HCT116 (cell line): ENCODE data around the gene ARMC6.
"Not testable (repeated sequence)": the region's sequence is repeated elsewhere in the genome, so short reads cannot be mapped to it uniquely, and the experiment has no call there.

Experiments
- ATF3 ChIP-seq: IDR thresholded peaks from 2 replicates; pipeline ENCODE4 v1.6.1; 2012
- CTCF ChIP-seq, 3 experiments: fragments of 200-600 bp in 1 of 3; sonication (generic) in 1 of 3; IDR thresholded peaks in 2 of 3; conservative IDR thresholded peaks in 1 of 3; 2 replicates each; pipeline ENCODE4 v1.5.1; 2012 to 2017; ENCODE audit warnings: low read depth in 2 of 3, low read length in 2 of 3, antibody characterized with exemption in 1 of 3, borderline replicate concordance in 1 of 3, control low read depth in 1 of 3, mild to moderate bottlenecking in 1 of 3, mixed read lengths in 1 of 3, mixed run types in 1 of 3, moderate library complexity in 1 of 3; ENCODE audit not compliant: insufficient read depth in 1 of 3
- ELF1 ChIP-seq: IDR thresholded peaks from 2 replicates; pipeline ENCODE4 v1.6.1; 2012; ENCODE audit warnings: low read depth, borderline replicate concordance
- JUND ChIP-seq: IDR thresholded peaks from 2 replicates; pipeline ENCODE4 v1.6.1; 2012
- MAX ChIP-seq: IDR thresholded peaks from 2 replicates; pipeline ENCODE4 v1.6.1; 2012
- POLR2A ChIP-seq: IDR thresholded peaks from 2 replicates; pipeline ENCODE4 v1.7.0; 2011; ENCODE audit warnings: borderline replicate concordance; ENCODE audit not compliant: insufficient read depth, insufficient read length; ENCODE audit errors: extremely low read depth
- POLR2AphosphoS5 ChIP-seq: IDR thresholded peaks from 2 replicates; pipeline ENCODE4 v1.6.1; 2011; ENCODE audit warnings: mild to moderate bottlenecking, low read depth, low read length, moderate library complexity
- SP1 ChIP-seq: IDR thresholded peaks from 2 replicates; pipeline ENCODE4 v1.6.1; 2012; ENCODE audit warnings: low read depth

GRCh38 chr19:19106938-19107337 is 73.5 kb downstream of the ARMC6 start:
- TF ChIP-seq POLR2AphosphoS5; CTCF (IDR thresholded peaks at IDR 0.05 in 2 of 3, conservative IDR thresholded peaks at IDR 0.05 in 1 of 3; ENCODE audit: borderline replicate concordance in 1 of 3, insufficient read depth in 1 of 3, low read depth in 2 of 3, low read length in 2 of 3); JUND; MAX; ATF3; SP1; POLR2A; ELF1: not testable (repeated sequence)
